Measurements from ENCODE around the gene CLEC3B.

CLEC3B gene

GRCh38 chr3:45082142-45082538, 56.0 kb downstream of the CLEC3B start (continued):
- TF ChIP-seq ZNF221 (tag by site-specific recombination; IDR thresholded peaks at IDR 0.05; ENCODE audit: borderline replicate concordance), result no peak
- no peak for TF ChIP-seq ZNF777 (tag by site-specific recombination; IDR thresholded peaks at IDR 0.05; ENCODE audit: borderline replicate concordance)
- no peak for TF ChIP-seq PATZ1 (tag by site-specific recombination; IDR thresholded peaks at IDR 0.05)
- TF ChIP-seq ZBTB11 (tag by site-specific recombination; conservative IDR thresholded peaks at IDR 0.05; ENCODE audit: low read depth), result no peak

- H3K27ac ChIP-seq (ENCODE audit: extremely low read depth, low read depth, low read length), result no peak overlapping the region
- no peak for TF ChIP-seq GLIS2 (tag by site-specific recombination; IDR thresholded peaks at IDR 0.05)
- no peak for TF ChIP-seq BCL6B (tag by site-specific recombination; IDR thresholded peaks at IDR 0.05)
- TF ChIP-seq ZNF610 (tag by site-specific recombination; IDR thresholded peaks at IDR 0.05; ENCODE audit: borderline replicate concordance), result no peak
- no peak for TF ChIP-seq SETDB1 (IDR thresholded peaks at IDR 0.05; ENCODE audit: insufficient read length, low read length)
- no peak for TF ChIP-seq ZNF555 (tag by site-specific recombination; conservative IDR thresholded peaks at IDR 0.05)
- TF ChIP-seq ZSCAN30 (tag by site-specific recombination; IDR thresholded peaks at IDR 0.05), result no peak
- no peak for TF ChIP-seq ZNF19 (tag by site-specific recombination; IDR thresholded peaks at IDR 0.05; ENCODE audit: low read depth)
- no peak for TF ChIP-seq ZBTB6 (tag by site-specific recombination; IDR thresholded peaks at IDR 0.05)
- TF ChIP-seq ZNF423 (tag by site-specific recombination; IDR thresholded peaks at IDR 0.05), result no peak
- TF ChIP-seq, protein P1, sequence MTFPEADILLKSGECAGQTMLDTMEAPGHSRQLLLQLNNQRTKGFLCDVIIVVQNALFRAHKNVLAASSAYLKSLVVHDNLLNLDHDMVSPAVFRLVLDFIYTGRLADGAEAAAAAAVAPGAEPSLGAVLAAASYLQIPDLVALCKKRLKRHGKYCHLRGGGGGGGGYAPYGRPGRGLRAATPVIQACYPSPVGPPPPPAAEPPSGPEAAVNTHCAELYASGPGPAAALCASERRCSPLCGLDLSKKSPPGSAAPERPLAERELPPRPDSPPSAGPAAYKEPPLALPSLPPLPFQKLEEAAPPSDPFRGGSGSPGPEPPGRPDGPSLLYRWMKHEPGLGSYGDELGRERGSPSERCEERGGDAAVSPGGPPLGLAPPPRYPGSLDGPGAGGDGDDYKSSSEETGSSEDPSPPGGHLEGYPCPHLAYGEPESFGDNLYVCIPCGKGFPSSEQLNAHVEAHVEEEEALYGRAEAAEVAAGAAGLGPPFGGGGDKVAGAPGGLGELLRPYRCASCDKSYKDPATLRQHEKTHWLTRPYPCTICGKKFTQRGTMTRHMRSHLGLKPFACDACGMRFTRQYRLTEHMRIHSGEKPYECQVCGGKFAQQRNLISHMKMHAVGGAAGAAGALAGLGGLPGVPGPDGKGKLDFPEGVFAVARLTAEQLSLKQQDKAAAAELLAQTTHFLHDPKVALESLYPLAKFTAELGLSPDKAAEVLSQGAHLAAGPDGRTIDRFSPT (tag by site-specific recombination; IDR thresholded peaks at IDR 0.05), result no peak
- no peak for TF ChIP-seq ZBTB48 (tag by site-specific recombination; IDR thresholded peaks at IDR 0.05)
- TF ChIP-seq, protein P2, sequence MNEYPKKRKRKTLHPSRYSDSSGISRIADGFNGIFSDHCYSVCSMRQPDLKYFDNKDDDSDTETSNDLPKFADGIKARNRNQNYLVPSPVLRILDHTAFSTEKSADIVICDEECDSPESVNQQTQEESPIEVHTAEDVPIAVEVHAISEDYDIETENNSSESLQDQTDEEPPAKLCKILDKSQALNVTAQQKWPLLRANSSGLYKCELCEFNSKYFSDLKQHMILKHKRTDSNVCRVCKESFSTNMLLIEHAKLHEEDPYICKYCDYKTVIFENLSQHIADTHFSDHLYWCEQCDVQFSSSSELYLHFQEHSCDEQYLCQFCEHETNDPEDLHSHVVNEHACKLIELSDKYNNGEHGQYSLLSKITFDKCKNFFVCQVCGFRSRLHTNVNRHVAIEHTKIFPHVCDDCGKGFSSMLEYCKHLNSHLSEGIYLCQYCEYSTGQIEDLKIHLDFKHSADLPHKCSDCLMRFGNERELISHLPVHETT (tag by site-specific recombination; IDR thresholded peaks at IDR 0.05), result no peak
- TF ChIP-seq ZNF580 (tag by site-specific recombination; IDR thresholded peaks at IDR 0.05), result no peak
- TF ChIP-seq IKZF3 (tag by site-specific recombination; IDR thresholded peaks at IDR 0.05), result no peak
- ChIA-PET CTCF (interaction anchor here (1.5 kb wide), 1 partner anchor 44 kb away, joined by 3 read pairs; no protein-coding TSS in a partner anchor), POLR2A (no interaction called here)
- H3K36me3 ChIP-seq (ENCODE audit: control insufficient read depth in 2 of 2, insufficient read depth in 1 of 2, low read length in 2 of 2), result no peaks in the 10 kb centered on the region
- H3K4me1 ChIP-seq (ENCODE audit: control insufficient read depth, insufficient read depth, low read length), result no peaks in the 10 kb centered on the region
- H3K4me3 ChIP-seq (ENCODE audit: low read depth, low read length), result no peak overlapping the region
- no peaks in the 10 kb centered on the region for H3K9me3 ChIP-seq (ENCODE audit: control insufficient read depth, insufficient read depth, low read depth, low read length)
These were observed 56.9 kb downstream of the CLEC3B start for GRCh38 chr3:45083023-45083422.
